ENCODE data around the gene TRIM41.

TRIM41 gene

DNA sequence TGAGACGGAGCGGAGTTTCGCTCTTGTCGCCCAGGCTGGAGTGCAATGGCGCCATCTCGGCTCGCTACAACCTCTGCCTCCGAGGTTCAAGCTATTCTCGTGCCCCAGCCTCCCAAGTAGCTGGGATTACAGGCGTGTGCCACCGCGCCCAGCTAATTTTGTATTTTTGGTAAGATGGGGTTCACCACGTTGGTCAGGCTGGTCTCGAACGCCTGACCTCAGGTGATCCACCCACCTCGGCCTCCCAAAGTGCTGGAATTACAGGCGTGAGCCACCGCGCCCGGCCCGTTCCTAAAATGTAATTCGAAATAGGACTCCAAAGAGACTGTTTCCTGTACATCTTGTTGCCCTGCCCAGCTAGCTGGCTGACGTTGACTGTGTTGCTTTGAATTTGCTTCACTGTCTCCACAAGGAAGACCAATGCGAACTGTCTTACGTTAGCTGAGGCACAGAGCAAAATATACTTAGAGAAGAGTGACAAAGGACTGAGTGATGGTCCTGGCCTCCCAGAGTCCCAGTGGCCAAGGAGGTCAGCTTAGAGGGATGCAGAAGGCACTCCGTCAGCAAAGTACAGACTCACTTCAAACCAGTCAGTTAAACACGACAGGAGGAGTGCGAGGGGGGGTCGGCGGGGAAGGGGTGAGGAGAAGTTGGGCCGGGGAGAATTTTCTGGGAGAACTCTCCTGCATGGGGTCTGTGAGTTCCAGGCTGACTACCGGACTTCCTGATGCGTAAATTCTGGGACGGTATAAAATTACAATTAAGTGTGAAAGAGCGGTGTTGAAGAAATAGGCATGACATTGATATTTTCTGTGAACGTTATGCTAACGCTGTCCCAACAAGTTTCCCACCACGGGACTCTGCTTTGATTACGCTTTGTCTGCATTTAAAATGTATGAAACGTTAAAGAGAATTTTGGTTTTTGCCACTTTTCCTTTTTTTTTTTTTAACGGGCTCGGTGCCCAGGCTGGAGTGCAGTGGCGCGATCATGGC is 6.8 kb upstream of the TRIM41 start (continued):
- TF ChIP-seq, protein P1, sequence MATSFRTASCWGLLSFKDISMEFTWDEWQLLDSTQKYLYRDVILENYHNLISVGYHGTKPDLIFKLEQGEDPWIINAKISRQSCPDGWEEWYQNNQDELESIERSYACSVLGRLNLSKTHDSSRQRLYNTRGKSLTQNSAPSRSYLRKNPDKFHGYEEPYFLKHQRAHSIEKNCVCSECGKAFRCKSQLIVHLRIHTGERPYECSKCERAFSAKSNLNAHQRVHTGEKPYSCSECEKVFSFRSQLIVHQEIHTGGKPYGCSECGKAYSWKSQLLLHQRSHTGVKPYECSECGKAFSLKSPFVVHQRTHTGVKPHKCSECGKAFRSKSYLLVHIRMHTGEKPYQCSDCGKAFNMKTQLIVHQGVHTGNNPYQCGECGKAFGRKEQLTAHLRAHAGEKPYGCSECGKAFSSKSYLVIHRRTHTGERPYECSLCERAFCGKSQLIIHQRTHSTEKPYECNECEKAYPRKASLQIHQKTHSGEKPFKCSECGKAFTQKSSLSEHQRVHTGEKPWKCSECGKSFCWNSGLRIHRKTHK (tag by site-specific recombination; IDR thresholded peaks at IDR 0.05): no peak
- TF ChIP-seq, protein P2, sequence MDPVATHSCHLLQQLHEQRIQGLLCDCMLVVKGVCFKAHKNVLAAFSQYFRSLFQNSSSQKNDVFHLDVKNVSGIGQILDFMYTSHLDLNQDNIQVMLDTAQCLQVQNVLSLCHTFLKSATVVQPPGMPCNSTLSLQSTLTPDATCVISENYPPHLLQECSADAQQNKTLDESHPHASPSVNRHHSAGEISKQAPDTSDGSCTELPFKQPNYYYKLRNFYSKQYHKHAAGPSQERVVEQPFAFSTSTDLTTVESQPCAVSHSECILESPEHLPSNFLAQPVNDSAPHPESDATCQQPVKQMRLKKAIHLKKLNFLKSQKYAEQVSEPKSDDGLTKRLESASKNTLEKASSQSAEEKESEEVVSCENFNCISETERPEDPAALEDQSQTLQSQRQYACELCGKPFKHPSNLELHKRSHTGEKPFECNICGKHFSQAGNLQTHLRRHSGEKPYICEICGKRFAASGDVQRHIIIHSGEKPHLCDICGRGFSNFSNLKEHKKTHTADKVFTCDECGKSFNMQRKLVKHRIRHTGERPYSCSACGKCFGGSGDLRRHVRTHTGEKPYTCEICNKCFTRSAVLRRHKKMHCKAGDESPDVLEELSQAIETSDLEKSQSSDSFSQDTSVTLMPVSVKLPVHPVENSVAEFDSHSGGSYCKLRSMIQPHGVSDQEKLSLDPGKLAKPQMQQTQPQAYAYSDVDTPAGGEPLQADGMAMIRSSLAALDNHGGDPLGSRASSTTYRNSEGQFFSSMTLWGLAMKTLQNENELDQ (tag by site-specific recombination; IDR thresholded peaks at IDR 0.05; ENCODE audit: low read depth): no peak
- TF ChIP-seq ZNF510 (tag by site-specific recombination; IDR thresholded peaks at IDR 0.05; ENCODE audit: insufficient replicate concordance): no peak
- TF ChIP-seq ZNF175 (tag by site-specific recombination; IDR thresholded peaks at IDR 0.05): no peak
- no peak for TF ChIP-seq ZNF707 (tag by site-specific recombination; IDR thresholded peaks at IDR 0.05)
- no peak for TF ChIP-seq ZNF404 (tag by site-specific recombination; IDR thresholded peaks at IDR 0.05)
- no peak for TF ChIP-seq ZNF624 (tag by site-specific recombination; IDR thresholded peaks at IDR 0.05)
- TF ChIP-seq, protein P3, sequence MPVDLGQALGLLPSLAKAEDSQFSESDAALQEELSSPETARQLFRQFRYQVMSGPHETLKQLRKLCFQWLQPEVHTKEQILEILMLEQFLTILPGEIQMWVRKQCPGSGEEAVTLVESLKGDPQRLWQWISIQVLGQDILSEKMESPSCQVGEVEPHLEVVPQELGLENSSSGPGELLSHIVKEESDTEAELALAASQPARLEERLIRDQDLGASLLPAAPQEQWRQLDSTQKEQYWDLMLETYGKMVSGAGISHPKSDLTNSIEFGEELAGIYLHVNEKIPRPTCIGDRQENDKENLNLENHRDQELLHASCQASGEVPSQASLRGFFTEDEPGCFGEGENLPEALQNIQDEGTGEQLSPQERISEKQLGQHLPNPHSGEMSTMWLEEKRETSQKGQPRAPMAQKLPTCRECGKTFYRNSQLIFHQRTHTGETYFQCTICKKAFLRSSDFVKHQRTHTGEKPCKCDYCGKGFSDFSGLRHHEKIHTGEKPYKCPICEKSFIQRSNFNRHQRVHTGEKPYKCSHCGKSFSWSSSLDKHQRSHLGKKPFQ (tag by site-specific recombination; IDR thresholded peaks at IDR 0.05): 0 out of 2 replicates have a peak, but pooled peaks have one; percentile 25
- TF ChIP-seq, protein P4, sequence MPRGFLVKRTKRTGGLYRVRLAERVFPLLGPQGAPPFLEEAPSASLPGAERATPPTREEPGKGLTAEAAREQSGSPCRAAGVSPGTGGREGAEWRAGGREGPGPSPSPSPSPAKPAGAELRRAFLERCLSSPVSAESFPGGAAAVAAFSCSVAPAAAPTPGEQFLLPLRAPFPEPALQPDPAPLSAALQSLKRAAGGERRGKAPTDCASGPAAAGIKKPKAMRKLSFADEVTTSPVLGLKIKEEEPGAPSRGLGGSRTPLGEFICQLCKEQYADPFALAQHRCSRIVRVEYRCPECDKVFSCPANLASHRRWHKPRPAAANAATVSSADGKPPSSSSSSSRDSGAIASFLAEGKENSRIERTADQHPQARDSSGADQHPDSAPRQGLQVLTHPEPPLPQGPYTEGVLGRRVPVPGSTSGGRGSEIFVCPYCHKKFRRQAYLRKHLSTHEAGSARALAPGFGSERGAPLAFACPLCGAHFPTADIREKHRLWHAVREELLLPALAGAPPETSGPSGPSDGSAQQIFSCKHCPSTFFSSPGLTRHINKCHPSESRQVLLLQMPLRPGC (tag by site-specific recombination; IDR thresholded peaks at IDR 0.05): peak; percentile 85
- TF ChIP-seq ZNF654 (tag by site-specific recombination; IDR thresholded peaks at IDR 0.05; ENCODE audit: low read depth): no peak
- TF ChIP-seq ZNF555 (tag by site-specific recombination; conservative IDR thresholded peaks at IDR 0.05): no peak
- peak; percentile 73 for TF ChIP-seq EGR2 (tag by site-specific recombination; IDR thresholded peaks at IDR 0.05; ENCODE audit: low read depth)
- TF ChIP-seq FEZF1 (tag by site-specific recombination; IDR thresholded peaks at IDR 0.05): no peak
- TF ChIP-seq, protein P5, sequence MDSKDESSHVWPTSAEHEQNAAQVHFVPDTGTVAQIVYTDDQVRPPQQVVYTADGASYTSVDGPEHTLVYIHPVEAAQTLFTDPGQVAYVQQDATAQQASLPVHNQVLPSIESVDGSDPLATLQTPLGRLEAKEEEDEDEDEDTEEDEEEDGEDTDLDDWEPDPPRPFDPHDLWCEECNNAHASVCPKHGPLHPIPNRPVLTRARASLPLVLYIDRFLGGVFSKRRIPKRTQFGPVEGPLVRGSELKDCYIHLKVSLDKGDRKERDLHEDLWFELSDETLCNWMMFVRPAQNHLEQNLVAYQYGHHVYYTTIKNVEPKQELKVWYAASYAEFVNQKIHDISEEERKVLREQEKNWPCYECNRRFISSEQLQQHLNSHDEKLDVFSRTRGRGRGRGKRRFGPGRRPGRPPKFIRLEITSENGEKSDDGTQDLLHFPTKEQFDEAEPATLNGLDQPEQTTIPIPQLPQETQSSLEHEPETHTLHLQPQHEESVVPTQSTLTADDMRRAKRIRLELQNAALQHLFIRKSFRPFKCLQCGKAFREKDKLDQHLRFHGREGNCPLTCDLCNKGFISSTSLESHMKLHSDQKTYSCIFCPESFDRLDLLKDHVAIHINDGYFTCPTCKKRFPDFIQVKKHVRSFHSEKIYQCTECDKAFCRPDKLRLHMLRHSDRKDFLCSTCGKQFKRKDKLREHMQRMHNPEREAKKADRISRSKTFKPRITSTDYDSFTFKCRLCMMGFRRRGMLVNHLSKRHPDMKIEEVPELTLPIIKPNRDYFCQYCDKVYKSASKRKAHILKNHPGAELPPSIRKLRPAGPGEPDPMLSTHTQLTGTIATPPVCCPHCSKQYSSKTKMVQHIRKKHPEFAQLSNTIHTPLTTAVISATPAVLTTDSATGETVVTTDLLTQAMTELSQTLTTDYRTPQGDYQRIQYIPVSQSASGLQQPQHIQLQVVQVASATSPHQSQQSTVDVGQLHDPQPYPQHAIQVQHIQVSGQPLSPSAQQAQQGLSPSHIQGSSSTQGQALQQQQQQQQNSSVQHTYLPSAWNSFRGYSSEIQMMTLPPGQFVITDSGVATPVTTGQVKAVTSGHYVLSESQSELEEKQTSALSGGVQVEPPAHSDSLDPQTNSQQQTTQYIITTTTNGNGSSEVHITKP (tag by site-specific recombination; IDR thresholded peaks at IDR 0.05): no peak; the same call in 1 of the 2 replicates
- TF ChIP-seq HOXA7 (CRISPR knock-in tag; IDR thresholded peaks at IDR 0.05; ENCODE audit: borderline replicate concordance): no peak
- TF ChIP-seq ZNF423 (tag by site-specific recombination; IDR thresholded peaks at IDR 0.05): 0 out of 2 replicates have a peak, but pooled peaks have one; percentile 28
- TF ChIP-seq ZNF596 (tag by site-specific recombination; IDR thresholded peaks at IDR 0.05): no peak
- no peak; the same call in 1 of the 2 replicates for TF ChIP-seq PRDM1 (tag by site-specific recombination; IDR thresholded peaks at IDR 0.05)
- no peak for TF ChIP-seq ZNF701 (tag by site-specific recombination; IDR thresholded peaks at IDR 0.05)
- no peak for TF ChIP-seq TCF7L2 (IDR thresholded peaks at IDR 0.05; ENCODE audit: borderline replicate concordance, low read depth, low read length)
- TF ChIP-seq, protein P6, sequence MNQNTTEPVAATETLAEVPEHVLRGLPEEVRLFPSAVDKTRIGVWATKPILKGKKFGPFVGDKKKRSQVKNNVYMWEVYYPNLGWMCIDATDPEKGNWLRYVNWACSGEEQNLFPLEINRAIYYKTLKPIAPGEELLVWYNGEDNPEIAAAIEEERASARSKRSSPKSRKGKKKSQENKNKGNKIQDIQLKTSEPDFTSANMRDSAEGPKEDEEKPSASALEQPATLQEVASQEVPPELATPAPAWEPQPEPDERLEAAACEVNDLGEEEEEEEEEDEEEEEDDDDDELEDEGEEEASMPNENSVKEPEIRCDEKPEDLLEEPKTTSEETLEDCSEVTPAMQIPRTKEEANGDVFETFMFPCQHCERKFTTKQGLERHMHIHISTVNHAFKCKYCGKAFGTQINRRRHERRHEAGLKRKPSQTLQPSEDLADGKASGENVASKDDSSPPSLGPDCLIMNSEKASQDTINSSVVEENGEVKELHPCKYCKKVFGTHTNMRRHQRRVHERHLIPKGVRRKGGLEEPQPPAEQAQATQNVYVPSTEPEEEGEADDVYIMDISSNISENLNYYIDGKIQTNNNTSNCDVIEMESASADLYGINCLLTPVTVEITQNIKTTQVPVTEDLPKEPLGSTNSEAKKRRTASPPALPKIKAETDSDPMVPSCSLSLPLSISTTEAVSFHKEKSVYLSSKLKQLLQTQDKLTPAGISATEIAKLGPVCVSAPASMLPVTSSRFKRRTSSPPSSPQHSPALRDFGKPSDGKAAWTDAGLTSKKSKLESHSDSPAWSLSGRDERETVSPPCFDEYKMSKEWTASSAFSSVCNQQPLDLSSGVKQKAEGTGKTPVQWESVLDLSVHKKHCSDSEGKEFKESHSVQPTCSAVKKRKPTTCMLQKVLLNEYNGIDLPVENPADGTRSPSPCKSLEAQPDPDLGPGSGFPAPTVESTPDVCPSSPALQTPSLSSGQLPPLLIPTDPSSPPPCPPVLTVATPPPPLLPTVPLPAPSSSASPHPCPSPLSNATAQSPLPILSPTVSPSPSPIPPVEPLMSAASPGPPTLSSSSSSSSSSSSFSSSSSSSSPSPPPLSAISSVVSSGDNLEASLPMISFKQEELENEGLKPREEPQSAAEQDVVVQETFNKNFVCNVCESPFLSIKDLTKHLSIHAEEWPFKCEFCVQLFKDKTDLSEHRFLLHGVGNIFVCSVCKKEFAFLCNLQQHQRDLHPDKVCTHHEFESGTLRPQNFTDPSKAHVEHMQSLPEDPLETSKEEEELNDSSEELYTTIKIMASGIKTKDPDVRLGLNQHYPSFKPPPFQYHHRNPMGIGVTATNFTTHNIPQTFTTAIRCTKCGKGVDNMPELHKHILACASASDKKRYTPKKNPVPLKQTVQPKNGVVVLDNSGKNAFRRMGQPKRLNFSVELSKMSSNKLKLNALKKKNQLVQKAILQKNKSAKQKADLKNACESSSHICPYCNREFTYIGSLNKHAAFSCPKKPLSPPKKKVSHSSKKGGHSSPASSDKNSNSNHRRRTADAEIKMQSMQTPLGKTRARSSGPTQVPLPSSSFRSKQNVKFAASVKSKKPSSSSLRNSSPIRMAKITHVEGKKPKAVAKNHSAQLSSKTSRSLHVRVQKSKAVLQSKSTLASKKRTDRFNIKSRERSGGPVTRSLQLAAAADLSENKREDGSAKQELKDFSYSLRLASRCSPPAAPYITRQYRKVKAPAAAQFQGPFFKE (tag by site-specific recombination; IDR thresholded peaks at IDR 0.05; ENCODE audit: borderline replicate concordance): no peak
